Activated CD8-positive, alpha-beta memory T cell treated with anti-CD3 and anti-CD28 coated beads, Interleukin-2, amount 50 U/mL, for 1 hour (primary cell): Measurements from ENCODE around the gene PSMB11.
"Not testable (repeated sequence)": the region's sequence is repeated elsewhere in the genome, so short reads cannot be mapped to it uniquely, and the experiment has no call there.

Experiments used
- DNase-seq: peaks from one replicate; pipeline ENCODE4 v3.0.0-alpha.2; 2020; ENCODE audit errors: extremely low read depth

PSMB11 gene

GRCh38 chr14:23013749-23014054 lies 28.3 kb upstream of the PSMB11 start:
- not testable (repeated sequence) for DNase-seq

DNA sequence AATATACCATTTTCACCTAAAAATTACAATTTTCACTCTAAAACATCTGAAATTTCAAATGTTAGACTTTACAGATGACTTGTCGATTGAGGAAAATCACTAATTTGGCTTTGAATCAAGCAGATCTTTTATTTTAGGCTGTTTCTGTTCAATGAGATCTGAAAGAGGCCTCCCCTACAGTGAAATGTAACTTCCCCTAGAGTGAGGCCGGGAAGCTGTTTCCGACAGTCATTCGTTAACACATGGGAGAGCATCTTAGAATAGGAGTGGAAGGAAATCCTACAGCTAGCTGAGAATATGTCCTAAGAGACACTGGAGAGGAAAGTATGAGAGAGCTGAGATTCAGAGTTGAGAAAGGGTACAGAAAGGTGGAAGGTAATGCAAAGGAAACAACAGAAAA lies 26.4 kb upstream of the PSMB11 start:
- no peak for DNase-seq

- no peak for DNase-seq
These were observed 24.9 kb upstream of the PSMB11 start for GRCh38 chr14:23017091-23017490.

GRCh38 chr14:23018107-23018506 lies 23.9 kb upstream of the PSMB11 start:
- DNase-seq, result no peak

DNA sequence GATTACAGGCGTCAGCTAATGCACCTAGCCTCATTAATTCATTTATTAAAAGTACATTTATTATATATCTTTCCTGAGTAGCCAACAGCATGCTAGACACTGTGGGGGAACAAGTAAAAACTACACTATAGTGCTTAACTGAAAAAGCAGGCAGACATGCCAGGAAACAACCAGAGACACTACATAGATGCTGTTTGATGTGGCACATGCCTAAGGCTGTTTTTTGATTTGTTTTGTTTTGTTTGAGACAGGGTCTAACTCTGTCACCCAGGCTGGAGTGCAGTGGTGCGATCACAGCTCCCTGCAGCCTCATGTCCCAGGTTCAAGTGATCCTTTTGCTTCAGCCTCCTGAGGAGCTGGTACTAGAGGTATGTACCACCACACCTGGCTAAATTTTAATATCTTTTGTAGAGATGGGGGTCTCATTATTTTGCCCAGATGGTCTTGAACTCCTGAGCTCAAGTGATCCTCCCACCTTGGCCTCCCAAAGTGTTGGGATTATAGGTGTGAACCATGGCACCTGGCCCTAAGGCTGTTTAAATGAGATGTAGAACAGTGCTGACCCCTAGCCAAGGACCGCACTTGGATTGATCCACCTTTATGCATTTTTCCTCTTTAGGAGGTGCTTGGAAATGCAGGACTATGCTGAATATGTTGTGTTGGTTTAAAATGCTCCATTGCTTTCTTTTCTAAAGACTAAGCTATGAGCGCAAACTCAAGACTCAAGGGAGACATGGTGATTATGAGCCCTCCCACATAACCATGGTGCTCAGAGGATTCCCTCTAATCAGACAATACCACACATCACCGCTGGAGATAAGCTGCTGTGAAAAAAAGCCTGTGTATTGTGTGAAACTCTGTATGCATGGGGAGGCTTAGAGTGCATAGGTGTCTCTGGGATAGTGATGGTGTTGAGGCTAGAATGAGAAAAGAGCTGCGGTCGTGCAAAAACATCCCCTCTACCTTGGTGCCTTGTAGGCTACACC lies 21.6 kb upstream of the PSMB11 start:
- no peak for DNase-seq

DNA sequence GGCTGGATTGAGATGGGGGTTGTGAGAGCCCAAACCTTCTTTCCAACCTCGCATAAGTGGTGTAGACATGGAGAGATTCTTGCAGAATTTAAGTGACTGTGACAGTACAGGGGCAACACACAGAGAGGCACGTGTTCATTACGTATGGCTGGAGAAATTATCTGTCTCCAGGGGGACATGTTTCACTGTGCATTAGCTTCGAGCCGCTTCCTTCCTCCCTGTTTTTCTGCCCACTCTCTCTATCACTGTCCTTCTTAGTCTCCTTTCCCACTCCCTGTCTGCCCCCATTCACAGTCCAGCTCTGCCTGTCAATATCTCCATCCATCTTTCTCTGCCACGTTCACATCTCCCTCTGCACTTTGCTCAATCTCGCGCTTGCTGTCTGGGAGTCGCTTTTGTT lies 20.6 kb upstream of the PSMB11 start:
- DNase-seq, result no peak

- no peak for DNase-seq
These were observed 20.0 kb upstream of the PSMB11 start for GRCh38 chr14:23021889-23022442.

DNA sequence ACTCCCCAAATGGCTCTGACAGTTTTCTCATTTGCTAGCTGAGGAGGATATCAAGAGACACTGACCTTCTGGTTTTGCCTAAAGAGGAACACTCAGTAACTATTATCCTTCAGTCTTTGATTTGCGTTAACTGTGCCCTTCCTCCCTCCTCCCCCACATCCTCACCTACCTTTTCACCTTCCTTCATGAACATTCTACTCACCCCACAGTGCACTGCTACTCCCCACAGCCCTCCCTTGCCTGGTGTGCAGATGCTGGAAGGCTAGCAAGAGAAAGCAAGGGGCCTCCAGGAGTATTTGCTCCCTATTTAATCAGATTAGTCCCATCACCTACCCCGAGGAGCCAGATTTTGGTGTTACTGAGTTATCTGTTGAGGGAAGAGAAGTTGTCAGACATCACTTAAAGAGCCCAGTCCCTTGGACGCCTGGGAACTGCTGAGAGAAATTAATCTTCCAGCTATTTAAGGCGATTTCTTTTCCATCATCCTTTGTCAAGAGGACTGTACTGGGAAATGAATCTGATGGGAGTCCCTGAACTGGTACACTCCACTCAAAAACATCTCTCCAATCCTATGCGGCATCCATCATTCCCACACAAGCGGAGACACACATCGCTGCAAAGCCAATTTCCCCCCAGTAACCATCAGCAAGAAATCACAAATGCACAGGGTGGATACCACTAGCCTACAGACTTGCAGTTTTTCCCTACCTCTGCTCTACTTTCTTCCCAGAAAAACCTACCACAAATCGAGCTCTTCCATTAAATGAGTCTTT lies 18.8 kb upstream of the PSMB11 start:
- no peak for DNase-seq

- DNase-seq, result no peak
These were observed 18.2 kb upstream of the PSMB11 start for GRCh38 chr14:23023795-23024152.

DNA sequence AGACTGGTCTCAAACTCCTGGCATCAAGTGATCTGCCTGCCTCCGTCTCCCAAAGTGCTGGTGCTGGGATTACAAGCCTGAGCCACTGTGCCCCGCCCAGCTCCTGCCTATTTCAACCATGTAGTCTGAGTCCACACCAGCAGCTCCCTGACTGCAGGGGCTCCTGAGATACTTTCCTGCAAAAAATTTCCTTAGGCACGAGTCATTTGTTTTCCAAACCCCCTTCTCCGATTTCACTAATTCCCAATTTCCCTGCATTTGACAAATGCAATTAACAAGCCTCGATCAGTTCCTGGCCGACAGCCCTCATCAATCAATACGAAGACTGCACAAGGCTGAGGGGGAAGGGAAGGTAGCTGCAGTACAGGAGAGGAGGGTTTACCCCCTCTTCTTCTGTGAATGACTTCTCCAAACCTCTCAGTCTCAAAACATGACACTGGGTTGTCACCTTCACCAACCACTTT lies 17.4 kb upstream of the PSMB11 start:
- no peak for DNase-seq

- DNase-seq, result no peak
These were observed 16.7 kb upstream of the PSMB11 start for GRCh38 chr14:23025151-23025814.

DNA sequence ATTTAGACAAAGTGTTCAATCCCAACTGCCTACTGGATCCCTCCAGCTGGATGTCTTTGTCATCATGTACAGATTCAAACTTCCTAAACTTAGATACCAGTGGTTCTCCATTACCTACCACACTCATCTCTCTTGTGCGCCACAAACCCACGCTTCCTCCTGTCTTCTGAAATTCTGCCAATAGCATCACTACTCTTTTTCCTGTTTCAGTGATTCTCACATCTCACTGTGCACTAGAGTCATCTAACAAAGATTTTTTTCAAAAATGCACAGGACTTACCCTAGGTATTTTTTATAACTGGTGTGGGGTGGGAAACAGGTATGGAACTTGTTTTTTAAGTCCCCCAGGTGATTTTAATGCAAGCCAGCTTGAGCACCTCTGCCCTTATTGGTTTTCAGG lies 13.2 kb upstream of the PSMB11 start:
- no peak for DNase-seq

DNA sequence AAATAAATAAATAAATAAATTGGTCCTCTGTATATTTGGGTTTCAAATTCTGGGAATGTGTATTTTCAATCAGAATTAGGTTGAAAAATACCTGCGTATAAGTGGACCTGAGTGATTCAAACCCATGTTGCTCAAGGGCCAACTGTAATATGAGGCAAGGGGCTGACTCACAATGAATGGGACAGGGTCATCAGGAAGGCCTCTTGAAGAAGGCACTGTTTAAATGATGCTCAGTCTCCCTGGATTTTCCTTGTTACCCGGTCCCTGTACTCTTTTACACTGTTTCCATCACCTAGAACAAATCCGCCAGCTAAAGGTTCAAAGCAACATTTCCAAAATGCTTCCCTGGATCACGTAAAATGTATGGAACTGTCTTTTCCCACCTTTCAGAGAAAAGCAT lies 11.1 kb upstream of the PSMB11 start:
- no peak for DNase-seq

GRCh38 chr14:23033251-23033727 lies 8.7 kb upstream of the PSMB11 start:
- no peak for DNase-seq

DNA sequence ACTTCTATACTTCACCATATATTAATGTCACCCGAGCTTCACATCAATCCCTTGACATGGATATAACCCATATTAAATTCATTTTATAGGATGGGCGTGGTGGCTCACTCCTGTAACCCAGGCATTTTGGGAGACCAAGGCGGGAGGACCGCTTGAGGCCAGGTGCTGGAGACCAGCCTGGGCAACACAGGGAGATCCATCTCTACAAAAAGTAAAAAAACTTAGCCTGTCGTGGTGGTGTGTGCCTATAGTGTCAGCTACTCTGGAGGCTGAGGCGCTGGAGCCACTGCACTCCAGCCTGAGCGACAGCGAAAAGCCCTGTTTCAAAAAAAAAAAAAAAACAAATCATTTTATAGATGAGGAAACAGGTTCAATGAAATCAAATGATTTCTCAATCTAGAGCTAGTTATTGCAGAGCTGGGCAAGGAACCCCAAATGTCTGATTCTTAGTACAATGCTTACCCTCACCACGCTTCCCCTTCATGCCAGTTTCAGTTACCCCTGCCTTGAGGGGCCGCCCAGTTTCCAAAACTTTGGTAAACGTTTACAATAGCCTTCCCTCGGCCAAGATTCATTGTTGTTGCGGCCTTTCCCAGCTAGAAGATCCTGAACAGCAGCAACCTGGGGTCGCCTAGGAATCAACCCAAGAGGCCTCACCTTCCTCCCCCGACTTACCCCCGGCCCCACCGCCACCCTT lies 8.1 kb upstream of the PSMB11 start:
- no peak for DNase-seq

GRCh38 chr14:23034498-23035302 lies 7.3 kb upstream of the PSMB11 start, which contains the start of gene PSMB5:
Gene PSMB5 (minus strand): TSS chr14:23034900. CDS start chr14:23034881, 19 bp downstream.
- peak; percentile 79 for DNase-seq

DNA sequence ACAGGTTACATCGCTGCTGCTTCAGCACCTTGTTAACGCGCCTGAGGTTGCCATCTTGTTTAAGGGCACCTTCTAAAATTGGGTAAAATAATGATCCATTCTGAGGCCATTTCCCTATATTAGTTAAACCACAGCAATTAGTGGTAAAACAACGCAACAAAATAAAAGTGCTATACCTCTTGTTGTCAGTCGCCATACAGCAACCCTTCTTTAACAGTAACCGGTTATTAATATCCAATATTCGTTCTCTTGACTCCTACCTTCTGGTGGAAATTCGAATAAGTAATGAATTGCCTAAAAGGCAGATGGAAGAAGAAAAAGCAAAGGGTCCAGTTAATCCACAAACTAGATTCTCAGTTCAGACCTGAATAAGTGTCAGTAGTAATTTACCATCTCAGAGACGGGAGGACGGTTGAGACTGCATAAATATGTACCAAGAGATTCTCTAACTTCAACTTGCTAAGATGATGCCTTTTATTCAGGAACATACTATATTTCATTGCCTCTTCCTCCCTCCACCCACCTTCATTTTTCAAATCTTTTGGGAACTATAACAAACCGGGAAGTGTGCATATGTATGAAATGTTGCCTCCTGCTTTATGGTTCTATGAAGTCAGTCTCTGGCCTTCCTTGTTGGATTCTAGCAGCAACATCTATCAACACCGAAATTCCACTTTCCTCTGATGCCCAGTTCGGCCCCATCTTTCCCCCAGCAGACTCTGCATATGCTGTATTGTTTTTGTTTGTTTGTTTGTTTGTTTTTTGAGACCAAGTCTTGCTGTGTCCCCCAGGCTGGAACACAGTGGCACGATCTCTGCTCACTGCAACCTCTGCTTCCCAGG lies 6.5 kb upstream of the PSMB11 start:
- DNase-seq, result no peak

- DNase-seq, result no peak
These were observed 1.9 kb upstream of the PSMB11 start for GRCh38 chr14:23040100-23040499.

GRCh38 chr14:23041729-23042128 lies 283 bp upstream of the PSMB11 start:
- DNase-seq, result no peak
